Endothelial cell (in vitro differentiated cells): ENCODE measurements around the gene PPP1R3E. TPM values are rescaled to one million over a fixed set of nuclear protein-coding genes. Genes with fewer than 3 reads are reported as not detected.

Source experiments
- DNase-seq: peaks from one replicate; pipeline ENCODE4 v3.0.0; 2021; ENCODE audit warnings: low spot score
- H3K27ac Mint-ChIP-seq: one replicate; pipeline ENCODE4 v1.8.0; 2021; ENCODE audit warnings: mixed read lengths, inconsistent platforms; ENCODE audit not compliant: unreplicated experiment
- H3K27me3 Mint-ChIP-seq: one replicate; pipeline ENCODE4 v1.8.0; 2021; ENCODE audit warnings: mild to moderate bottlenecking, moderate library complexity, mixed read lengths, inconsistent platforms; ENCODE audit not compliant: unreplicated experiment
- H3K36me3 Mint-ChIP-seq: one replicate; pipeline ENCODE4 v1.8.0; 2021; ENCODE audit warnings: mild to moderate bottlenecking, low read depth, mixed read lengths, inconsistent platforms; ENCODE audit not compliant: unreplicated experiment
- H3K4me1 Mint-ChIP-seq: one replicate; pipeline ENCODE4 v1.8.0; 2021; ENCODE audit warnings: mild to moderate bottlenecking, mixed read lengths, inconsistent platforms; ENCODE audit not compliant: unreplicated experiment
- H3K4me3 Mint-ChIP-seq: one replicate; pipeline ENCODE4 v1.8.0; 2021; ENCODE audit warnings: mild to moderate bottlenecking, mixed read lengths, inconsistent platforms; ENCODE audit not compliant: unreplicated experiment
- H3K9me3 Mint-ChIP-seq: one replicate; pipeline ENCODE4 v1.8.0; 2021; ENCODE audit warnings: mixed read lengths, inconsistent platforms; ENCODE audit not compliant: unreplicated experiment
- CTCF ChIP-seq: fragments of 200-600 bp; sonication (generic); IDR thresholded peaks from one replicate; pipeline ENCODE4 v1.5.0; 2021; ENCODE audit warnings: antibody characterized with exemption; ENCODE audit not compliant: unreplicated experiment
- total RNA-seq: library from RNA; stranded (reverse); fragmentation: NEBNext Ultra II Directional; extraction: Animal tissue kit (Norgen Biotek cat#: 25700); gene quantifications from one replicate; pipeline ENCODE4 v1.2.1, GENCODE V29; 2021; ENCODE audit not compliant: unreplicated experiment

The PPP1R3E gene
- total RNA-seq, 1 donor from 2014 or later: 8.4 TPM

GRCh38 chr14:23252420-23253333 is 50.0 kb downstream of the PPP1R3E start:
- Mint-ChIP-seq H3K4me3 (no peak overlapping the region), H3K4me1 (no peaks in the 10 kb centered on the region), H3K36me3 (no peaks in the 10 kb centered on the region), H3K27ac (no peak overlapping the region), H3K27me3 (no peaks in the 10 kb centered on the region), H3K9me3 (no peaks in the 10 kb centered on the region)
- no peak for DNase-seq
- TF ChIP-seq CTCF: no peak

GRCh38 chr14:23252006-23252405 is 50.7 kb downstream of the PPP1R3E start:
- H3K27me3 Mint-ChIP-seq: no peaks in the 10 kb centered on the region
- no peak for TF ChIP-seq CTCF
- H3K4me1 Mint-ChIP-seq: no peaks in the 10 kb centered on the region
- no peaks in the 10 kb centered on the region for H3K9me3 Mint-ChIP-seq
- no peaks in the 10 kb centered on the region for H3K36me3 Mint-ChIP-seq
- no peak overlapping the region for H3K27ac Mint-ChIP-seq
- no peak overlapping the region for H3K4me3 Mint-ChIP-seq
- no peak for DNase-seq

- no peak for DNase-seq
- TF ChIP-seq CTCF: no peak
- H3K9me3 Mint-ChIP-seq: no peaks in the 10 kb centered on the region
- no peaks in the 10 kb centered on the region for H3K27me3 Mint-ChIP-seq
- H3K27ac Mint-ChIP-seq: no peak overlapping the region
- H3K36me3 Mint-ChIP-seq: no peaks in the 10 kb centered on the region
- no peak overlapping the region for H3K4me3 Mint-ChIP-seq
- no peaks in the 10 kb centered on the region for H3K4me1 Mint-ChIP-seq
These were observed 52.8 kb downstream of the PPP1R3E start for GRCh38 chr14:23249824-23250223.

- TF ChIP-seq CTCF: no peak
- H3K9me3 Mint-ChIP-seq: no peaks in the 10 kb centered on the region
- no peak for DNase-seq
- no peak overlapping the region for H3K27ac Mint-ChIP-seq
- no peak overlapping the region for H3K4me3 Mint-ChIP-seq
- H3K4me1 Mint-ChIP-seq: no peaks in the 10 kb centered on the region
- H3K27me3 Mint-ChIP-seq: no peaks in the 10 kb centered on the region
- H3K36me3 Mint-ChIP-seq: no peaks in the 10 kb centered on the region
These were observed 54.1 kb downstream of the PPP1R3E start for GRCh38 chr14:23248601-23249000.

Other genes starting within 250 kb of the PPP1R3E start
- 13.6 TPM for gene CDH24, start 245.3 kb downstream of the PPP1R3E start, total RNA-seq
- 226 TPM for gene ACIN1, start 207.7 kb downstream of the PPP1R3E start, total RNA-seq
- gene C14orf119, start 207.4 kb downstream of the PPP1R3E start, total RNA-seq: 55.2 TPM
- gene CIROP, start 197.9 kb downstream of the PPP1R3E start, total RNA-seq: not detected
- not detected for gene CEBPE, start 183.6 kb downstream of the PPP1R3E start, total RNA-seq
- 24.3 TPM for gene SLC7A8, start 119.2 kb downstream of the PPP1R3E start, total RNA-seq
- gene RNF212B, start 64.9 kb downstream of the PPP1R3E start, total RNA-seq: not detected
- 21.7 TPM for gene HOMEZ, start 16.7 kb downstream of the PPP1R3E start, total RNA-seq
- 22.0 TPM for gene BCL2L2, start 4.0 kb upstream of the PPP1R3E start, total RNA-seq
- 191 TPM for gene PABPN1, start 18.6 kb upstream of the PPP1R3E start, total RNA-seq
- gene SLC22A17, start 50.0 kb upstream of the PPP1R3E start, total RNA-seq: 35.3 TPM
- gene EFS, start 62.3 kb upstream of the PPP1R3E start, total RNA-seq: 17.8 TPM
- not detected for gene IL25, start 70.0 kb upstream of the PPP1R3E start, total RNA-seq
- gene CMTM5, start 74.2 kb upstream of the PPP1R3E start, total RNA-seq: 0.26 TPM
- gene MYH6, start 105.4 kb upstream of the PPP1R3E start, total RNA-seq: 1.6 TPM
- 0.18 TPM for gene MYH7, start 132.8 kb upstream of the PPP1R3E start, total RNA-seq
- gene NGDN, start 166.8 kb upstream of the PPP1R3E start, total RNA-seq: 37.7 TPM
- gene ZFHX2, start 248.9 kb upstream of the PPP1R3E start, total RNA-seq: 12.7 TPM